ENCODE data around the gene RABGAP1L.

DNA sequence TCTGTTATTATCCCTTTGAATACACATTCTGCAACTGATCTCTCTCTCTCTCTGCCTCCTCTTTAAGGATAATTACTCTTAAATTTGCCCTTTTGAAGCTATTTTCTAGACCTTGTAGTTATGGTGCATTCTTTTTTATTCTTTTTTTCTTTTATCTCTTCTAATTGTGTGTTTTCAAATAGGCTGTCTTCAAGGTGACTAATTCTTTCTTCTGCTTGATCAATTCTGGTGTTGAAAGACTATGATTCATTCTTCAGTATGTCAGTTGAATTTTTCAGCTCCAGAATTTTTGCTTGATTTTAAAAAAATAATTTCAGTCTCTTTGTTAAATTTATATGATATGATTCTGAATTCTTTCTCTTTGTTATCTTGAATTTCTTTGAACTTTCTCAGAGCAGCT is 192.8 kb downstream of the RABGAP1L start:
- TF ChIP-seq, protein P1, sequence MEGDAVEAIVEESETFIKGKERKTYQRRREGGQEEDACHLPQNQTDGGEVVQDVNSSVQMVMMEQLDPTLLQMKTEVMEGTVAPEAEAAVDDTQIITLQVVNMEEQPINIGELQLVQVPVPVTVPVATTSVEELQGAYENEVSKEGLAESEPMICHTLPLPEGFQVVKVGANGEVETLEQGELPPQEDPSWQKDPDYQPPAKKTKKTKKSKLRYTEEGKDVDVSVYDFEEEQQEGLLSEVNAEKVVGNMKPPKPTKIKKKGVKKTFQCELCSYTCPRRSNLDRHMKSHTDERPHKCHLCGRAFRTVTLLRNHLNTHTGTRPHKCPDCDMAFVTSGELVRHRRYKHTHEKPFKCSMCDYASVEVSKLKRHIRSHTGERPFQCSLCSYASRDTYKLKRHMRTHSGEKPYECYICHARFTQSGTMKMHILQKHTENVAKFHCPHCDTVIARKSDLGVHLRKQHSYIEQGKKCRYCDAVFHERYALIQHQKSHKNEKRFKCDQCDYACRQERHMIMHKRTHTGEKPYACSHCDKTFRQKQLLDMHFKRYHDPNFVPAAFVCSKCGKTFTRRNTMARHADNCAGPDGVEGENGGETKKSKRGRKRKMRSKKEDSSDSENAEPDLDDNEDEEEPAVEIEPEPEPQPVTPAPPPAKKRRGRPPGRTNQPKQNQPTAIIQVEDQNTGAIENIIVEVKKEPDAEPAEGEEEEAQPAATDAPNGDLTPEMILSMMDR (optimal IDR thresholded peaks at IDR 0.05 in 1 of 3, IDR thresholded peaks at IDR 0.05 in 1 of 3, conservative IDR thresholded peaks at IDR 0.05 in 1 of 3; ENCODE audit: extremely low read depth in 1 of 3, insufficient read depth in 2 of 3, low read length in 3 of 3), result no peak
- TF ChIP-seq EZH2 (IDR thresholded peaks at IDR 0.05; ENCODE audit: low read length), result no peak

All from keratinocyte (primary cell).